Adrenal gland (tissue), 5 donors: ENCODE measurements around the gene P2RX6.
"Not testable (repeated sequence)": the region's sequence is repeated elsewhere in the genome, so short reads cannot be mapped to it uniquely, and the experiment has no call there.

Experiments
- POLR2A ChIP-seq, 2 donors: fragments of 450-650 bp; IDR thresholded peaks; one replicate each; pipeline ENCODE4 v1.6.1; 2017; ENCODE audit warnings: antibody characterized with exemption in 2 of 2, mild to moderate bottlenecking in 2 of 2, moderate library complexity in 1 of 2
- TF ChIP-seq, protein P1 (sequence below), 6 experiments: fragments of 450-650 bp in 4 of 6; fragments of 200-600 bp in 2 of 6; sonication (generic) in 1 of 6; IDR thresholded peaks; 1 replicate in 5 of 6; 2 replicates in 1 of 6; pipeline versions ENCODE4 v1.5.1 to v1.8.0; 2016 to 2021; ENCODE audit warnings: antibody characterized with exemption in 6 of 6, mild to moderate bottlenecking in 2 of 6, moderate library complexity in 1 of 6
- donor health status: DM: no; HTN: no; CAD: no.

DNA sequence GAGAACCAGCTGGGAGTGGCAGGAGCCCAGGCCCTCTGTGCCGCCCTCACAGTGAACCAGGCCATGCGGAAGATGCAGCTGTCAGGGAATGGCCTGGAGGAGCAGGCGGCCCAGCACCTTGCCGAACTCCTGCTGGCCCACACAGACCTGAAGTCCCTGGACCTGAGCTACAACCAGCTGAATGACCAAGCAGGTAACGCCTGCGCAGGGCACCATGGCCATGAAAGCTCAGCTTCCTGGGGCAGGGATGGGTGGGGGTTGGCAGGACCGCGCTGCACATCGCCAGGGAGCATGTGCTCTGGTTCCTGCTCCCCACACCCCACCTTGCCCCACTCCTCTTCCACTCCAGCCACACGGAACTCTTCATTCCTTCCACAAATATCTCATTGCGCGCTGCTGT lies 34.0 kb downstream of the P2RX6 start:
- TF ChIP-seq, protein P1, sequence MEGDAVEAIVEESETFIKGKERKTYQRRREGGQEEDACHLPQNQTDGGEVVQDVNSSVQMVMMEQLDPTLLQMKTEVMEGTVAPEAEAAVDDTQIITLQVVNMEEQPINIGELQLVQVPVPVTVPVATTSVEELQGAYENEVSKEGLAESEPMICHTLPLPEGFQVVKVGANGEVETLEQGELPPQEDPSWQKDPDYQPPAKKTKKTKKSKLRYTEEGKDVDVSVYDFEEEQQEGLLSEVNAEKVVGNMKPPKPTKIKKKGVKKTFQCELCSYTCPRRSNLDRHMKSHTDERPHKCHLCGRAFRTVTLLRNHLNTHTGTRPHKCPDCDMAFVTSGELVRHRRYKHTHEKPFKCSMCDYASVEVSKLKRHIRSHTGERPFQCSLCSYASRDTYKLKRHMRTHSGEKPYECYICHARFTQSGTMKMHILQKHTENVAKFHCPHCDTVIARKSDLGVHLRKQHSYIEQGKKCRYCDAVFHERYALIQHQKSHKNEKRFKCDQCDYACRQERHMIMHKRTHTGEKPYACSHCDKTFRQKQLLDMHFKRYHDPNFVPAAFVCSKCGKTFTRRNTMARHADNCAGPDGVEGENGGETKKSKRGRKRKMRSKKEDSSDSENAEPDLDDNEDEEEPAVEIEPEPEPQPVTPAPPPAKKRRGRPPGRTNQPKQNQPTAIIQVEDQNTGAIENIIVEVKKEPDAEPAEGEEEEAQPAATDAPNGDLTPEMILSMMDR (IDR thresholded peaks at IDR 0.05) = not testable (repeated sequence)
- TF ChIP-seq POLR2A (IDR thresholded peaks at IDR 0.05) = not testable (repeated sequence)
